H7 (cell line): Measurements from ENCODE around the gene FAM3D. TPM values are rescaled to one million over a fixed set of nuclear protein-coding genes. Genes with fewer than 3 reads are reported as not detected.
"Not testable (repeated sequence)": the region's sequence is repeated elsewhere in the genome, so short reads cannot be mapped to it uniquely, and the experiment has no call there.

Experiments used
- DNase-seq: peaks from one replicate; pipeline ENCODE4 v3.0.0; 2012
- H3K27me3 ChIP-seq: 2 replicates; pipeline ENCODE4 v1.6.0; 2011; ENCODE audit warnings: mild to moderate bottlenecking, low read length; ENCODE audit not compliant: control insufficient read depth, insufficient read depth
- H3K36me3 ChIP-seq: replicated peaks from 2 replicates; pipeline ENCODE4 v1.5.1; 2011; ENCODE audit warnings: low read length; ENCODE audit not compliant: control insufficient read depth, insufficient read depth
- H3K4me3 ChIP-seq: 2 replicates; pipeline ENCODE4 v1.5.1; 2011; ENCODE audit warnings: low read depth, mild to moderate bottlenecking, control low read depth, low read length, moderate library complexity; ENCODE audit not compliant: insufficient read depth
- total RNA-seq: library from RNA; depleted of rRNA; stranded (reverse); fragments of >200 nt; shearing (Covaris generic); gene quantifications from 2 replicates; pipeline ENCODE4 v1.2.3, GENCODE V29; 2014

The FAM3D gene
- total RNA-seq, 1 experiment from 2014 or later = not detected

- no peaks in the 10 kb centered on the region for H3K36me3 ChIP-seq
- no peaks in the 10 kb centered on the region for H3K27me3 ChIP-seq
- no peak for DNase-seq
- no peak overlapping the region for H3K4me3 ChIP-seq
Measured at GRCh38 chr3:58693940-58694850, 27.6 kb upstream of the FAM3D start.

GRCh38 chr3:58692484-58692883 is 25.9 kb upstream of the FAM3D start:
- H3K36me3 ChIP-seq = no peaks in the 10 kb centered on the region
- H3K4me3 ChIP-seq = no peak overlapping the region
- no peak for DNase-seq
- no peaks in the 10 kb centered on the region for H3K27me3 ChIP-seq

- H3K4me3 ChIP-seq = no peak overlapping the region
Measured at GRCh38 chr3:58691997-58692396, 25.4 kb upstream of the FAM3D start.

GRCh38 chr3:58690490-58690889 is 23.9 kb upstream of the FAM3D start:
- Histone ChIP-seq H3K36me3 (no peaks in the 10 kb centered on the region), H3K27me3 (no peaks in the 10 kb centered on the region), H3K4me3 (no peak overlapping the region)
- DNase-seq = no peak

More at GRCh38 chr3:58691997-58692396, 25.4 kb upstream of the FAM3D start:
- Histone ChIP-seq H3K36me3 (no peaks in the 10 kb centered on the region), H3K27me3 (no peaks in the 10 kb centered on the region)
- no peak for DNase-seq

GRCh38 chr3:58688574-58688973 is 22.0 kb upstream of the FAM3D start:
- H3K4me3 ChIP-seq = no peak overlapping the region
- DNase-seq = no peak
- no peaks in the 10 kb centered on the region for H3K36me3 ChIP-seq
- no peaks in the 10 kb centered on the region for H3K27me3 ChIP-seq

- Histone ChIP-seq H3K36me3 (no peaks in the 10 kb centered on the region), H3K27me3 (no peaks in the 10 kb centered on the region), H3K4me3 (no peak overlapping the region)
- DNase-seq = no peak
Measured at GRCh38 chr3:58686847-58687246, 20.3 kb upstream of the FAM3D start.

GRCh38 chr3:58685641-58686040 is 19.1 kb upstream of the FAM3D start:
- no peak for DNase-seq
- Histone ChIP-seq H3K4me3 (no peak overlapping the region), H3K36me3 (no peaks in the 10 kb centered on the region), H3K27me3 (no peaks in the 10 kb centered on the region)

GRCh38 chr3:58683466-58683865 is 16.9 kb upstream of the FAM3D start:
- Histone ChIP-seq H3K27me3 (no peaks in the 10 kb centered on the region), H3K4me3 (no peak overlapping the region), H3K36me3 (no peaks in the 10 kb centered on the region)
- no peak for DNase-seq

- Histone ChIP-seq H3K27me3 (no peaks in the 10 kb centered on the region), H3K36me3 (no peaks in the 10 kb centered on the region), H3K4me3 (no peak overlapping the region)
- no peak for DNase-seq
Measured at GRCh38 chr3:58683001-58683458, 16.5 kb upstream of the FAM3D start.

GRCh38 chr3:58681863-58682262 is 15.3 kb upstream of the FAM3D start:
- no peak for DNase-seq
- no peaks in the 10 kb centered on the region for H3K27me3 ChIP-seq
- H3K4me3 ChIP-seq = no peak overlapping the region
- no peaks in the 10 kb centered on the region for H3K36me3 ChIP-seq

- Histone ChIP-seq H3K36me3 (no peaks in the 10 kb centered on the region), H3K4me3 (no peak overlapping the region), H3K27me3 (no peaks in the 10 kb centered on the region)
- no peak for DNase-seq
Measured at GRCh38 chr3:58680879-58681525, 14.4 kb upstream of the FAM3D start.

- no peak overlapping the region for H3K4me3 ChIP-seq
- H3K27me3 ChIP-seq = no peaks in the 10 kb centered on the region
- H3K36me3 ChIP-seq = no peaks in the 10 kb centered on the region
- DNase-seq = no peak
Measured at GRCh38 chr3:58679974-58680666, 13.5 kb upstream of the FAM3D start.

GRCh38 chr3:58679446-58679845 is 12.9 kb upstream of the FAM3D start:
- Histone ChIP-seq H3K4me3 (no peak overlapping the region), H3K36me3 (no peaks in the 10 kb centered on the region), H3K27me3 (no peaks in the 10 kb centered on the region)
- no peak for DNase-seq

- H3K36me3 ChIP-seq, H3K27me3 ChIP-seq, DNase-seq, H3K4me3 ChIP-seq: not testable (repeated sequence)
Measured at GRCh38 chr3:58678177-58678970, 11.8 kb upstream of the FAM3D start.
